ENCODE measurements around the gene MAP1B. TPM values are rescaled to one million over a fixed set of nuclear protein-coding genes. Genes with fewer than 3 reads are reported as not detected.
A peak's percentile ranks its signal among the peaks of the same experiment; 100 is the strongest.
"Not testable (repeated sequence)": the region's sequence is repeated elsewhere in the genome, so short reads cannot be mapped to it uniquely, and the experiment has no call there.

The MAP1B gene
- 63.7 and 69.9 TPM in 2 replicates for total RNA-seq (2014; rRNA removed; shearing (Covaris generic))
- 16.9 and 20.5 TPM in 2 replicates for polyA plus RNA-seq (2014; cell fraction: nucleus; rRNA removed)

DNA sequence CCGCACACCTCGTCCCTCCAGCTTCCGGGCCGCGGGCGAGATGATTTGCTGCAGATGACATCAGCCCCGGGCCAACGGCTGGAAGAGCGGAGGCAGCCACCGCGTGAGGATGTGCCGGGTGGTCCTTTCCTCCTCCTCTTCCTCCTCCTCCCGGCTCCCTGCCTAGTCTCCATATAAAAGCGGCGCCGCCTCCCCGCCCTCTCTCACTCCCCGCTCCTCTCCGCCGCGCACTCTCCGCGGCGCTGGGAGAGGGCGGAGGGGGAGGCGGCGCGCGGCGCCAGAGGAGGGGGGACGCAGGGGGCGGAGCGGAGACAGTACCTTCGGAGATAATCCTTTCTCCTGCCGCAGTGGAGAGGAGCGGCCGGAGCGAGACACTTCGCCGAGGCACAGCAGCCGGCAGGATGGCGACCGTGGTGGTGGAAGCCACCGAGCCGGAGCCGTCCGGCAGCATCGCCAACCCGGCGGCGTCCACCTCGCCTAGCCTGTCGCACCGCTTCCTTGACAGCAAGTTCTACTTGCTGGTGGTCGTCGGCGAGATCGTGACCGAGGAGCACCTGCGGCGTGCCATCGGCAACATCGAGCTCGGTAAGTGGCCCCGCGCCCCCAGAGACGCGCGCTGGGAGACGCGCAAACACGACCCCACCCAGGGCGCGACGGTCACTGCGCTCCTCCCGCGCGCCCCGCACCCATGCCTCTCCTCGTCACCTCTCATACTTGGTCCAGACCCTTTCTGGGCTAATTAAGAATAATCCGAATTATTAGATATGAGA, at the start of gene MAP1B:
MAP1B (plus strand) TSS at position 345 of the 770 bp plus-strand sequence; CDS start at position 402, 57 bp downstream.
- peak; percentile 51 for DNase-seq (ENCODE audit: extremely low read depth, low read depth)

DNA sequence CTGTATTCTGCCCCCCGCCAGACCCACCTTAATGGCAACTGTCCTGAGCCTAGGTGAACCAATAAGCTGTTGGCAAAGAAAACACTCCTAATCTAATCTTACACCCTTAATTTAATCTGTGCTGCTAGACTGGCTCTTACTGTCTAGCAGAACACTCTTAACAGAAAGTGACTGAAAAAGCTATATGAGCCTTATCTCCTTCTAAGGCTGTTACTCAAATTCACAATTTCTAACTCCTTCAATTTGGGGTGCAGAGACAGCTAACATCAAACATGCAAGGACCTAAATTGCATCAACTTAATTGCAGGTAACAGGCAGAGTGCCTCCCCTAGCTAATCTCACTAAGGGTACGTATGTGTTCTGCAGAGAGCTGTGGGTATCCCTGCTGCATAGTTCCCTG, 49.5 kb upstream of the MAP1B start:
- no peak for DNase-seq (ENCODE audit: extremely low read depth, low read depth)

DNA sequence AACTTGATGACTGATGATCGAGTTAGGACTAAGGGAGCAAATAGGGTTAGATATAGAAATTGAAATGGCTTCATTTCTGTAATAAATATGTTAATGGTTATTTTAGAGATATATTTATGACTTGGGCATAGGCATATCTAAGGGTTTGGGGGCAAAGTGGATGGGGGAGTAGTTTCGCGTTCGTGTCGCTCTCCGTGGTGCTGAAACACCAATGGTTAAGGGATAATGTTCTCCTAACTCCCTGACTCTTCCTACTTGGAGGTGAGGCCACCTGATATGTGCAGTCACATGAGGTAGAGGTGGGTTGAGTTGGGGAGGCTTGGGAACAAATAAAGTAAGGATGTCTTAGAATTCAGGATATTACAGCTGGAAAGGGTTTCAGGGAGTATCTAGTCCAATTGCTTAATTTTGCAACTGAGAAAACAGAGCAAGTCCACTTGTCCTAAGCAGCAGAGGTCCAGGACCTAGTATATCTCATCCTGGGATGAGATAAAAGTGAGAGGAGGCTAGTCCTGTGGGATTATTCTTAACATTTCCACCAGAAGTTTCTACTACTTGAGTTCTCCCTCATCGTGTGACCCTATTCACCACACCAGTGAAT, 44.0 kb upstream of the MAP1B start:
- peak; percentile 36 for DNase-seq (ENCODE audit: extremely low read depth, low read depth)

DNA sequence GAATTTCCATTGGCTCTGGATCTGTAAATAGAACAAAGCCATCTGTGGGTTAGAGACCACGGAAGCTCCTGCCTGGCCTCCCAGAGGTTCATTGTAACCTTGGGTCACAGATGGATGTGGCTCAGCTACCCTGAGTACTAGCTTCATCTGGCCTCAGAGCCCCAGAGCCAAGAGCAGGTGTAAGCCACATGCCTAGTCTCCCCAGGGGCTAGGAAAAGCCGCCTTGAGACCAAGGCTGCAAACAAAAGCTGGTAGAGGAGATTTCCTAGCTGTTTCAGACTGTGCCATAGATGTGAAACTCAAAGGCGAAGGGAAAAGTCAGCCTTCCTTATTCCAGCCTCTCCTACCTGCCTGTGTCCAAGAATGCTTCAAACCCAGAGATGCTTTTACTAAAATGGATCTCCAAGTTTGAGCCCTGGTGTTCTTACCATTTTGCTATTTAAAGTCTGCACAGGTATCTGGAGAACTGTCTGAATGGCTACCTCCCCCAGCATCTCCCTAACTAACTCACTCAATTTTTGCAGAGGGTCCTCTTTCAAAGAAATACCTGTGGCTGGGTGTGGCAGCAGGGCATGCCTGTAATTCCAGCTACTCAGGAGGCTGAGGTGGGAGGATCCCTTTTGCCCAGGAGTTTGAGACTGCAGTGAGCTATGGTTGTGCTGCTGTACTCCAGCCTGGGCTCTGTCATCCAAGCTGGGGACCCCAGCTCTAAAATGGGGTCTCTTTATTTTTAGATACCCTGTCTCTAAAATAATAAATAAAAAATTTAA, 42.3 kb upstream of the MAP1B start:
- no peak for DNase-seq (ENCODE audit: extremely low read depth, low read depth)

DNA sequence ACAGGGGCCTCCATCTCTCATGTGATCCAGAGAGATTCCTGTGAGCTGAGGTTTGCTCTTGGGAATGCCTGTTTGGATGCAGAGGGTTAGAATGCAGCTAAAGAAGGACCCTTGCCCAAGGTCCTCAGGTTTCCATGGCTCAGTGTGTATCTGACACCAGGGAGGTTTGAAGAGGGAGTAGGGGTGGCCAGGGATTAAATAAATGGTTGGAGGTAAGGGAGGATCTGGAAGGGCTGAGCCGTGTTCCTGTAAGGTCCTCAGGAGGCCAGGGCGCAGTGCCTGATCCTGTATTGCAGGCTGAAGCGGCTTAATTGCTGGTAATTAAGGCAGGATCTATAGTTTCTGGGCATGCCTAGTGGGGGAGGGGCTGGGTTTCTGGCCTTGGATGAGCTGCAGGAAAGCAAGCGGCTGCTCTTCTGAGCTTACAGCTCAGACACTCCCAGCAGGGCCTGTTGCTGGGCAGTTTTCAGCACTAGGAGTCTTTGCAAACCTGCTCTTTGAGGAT, 41.5 kb upstream of the MAP1B start:
- no peak for DNase-seq (ENCODE audit: extremely low read depth, low read depth)

DNA sequence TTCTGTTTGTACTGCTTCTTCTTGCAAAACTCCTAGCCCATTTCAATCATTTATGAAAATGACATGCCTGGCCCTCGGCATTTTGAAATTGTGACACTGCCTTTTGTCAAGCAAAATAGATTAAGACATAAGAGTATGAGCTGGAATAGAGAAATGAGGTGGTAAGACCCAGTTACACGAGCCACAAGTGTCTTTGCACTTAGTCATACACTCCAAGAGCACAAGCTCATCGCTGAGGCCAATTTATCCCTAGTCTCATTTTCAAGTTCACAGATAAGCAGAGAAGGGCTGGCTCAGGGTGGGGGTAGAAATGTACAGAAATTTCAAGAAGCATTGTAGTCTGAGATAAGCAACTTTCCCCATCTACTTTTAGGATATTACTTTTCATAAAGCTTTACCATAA, 40.6 kb upstream of the MAP1B start:
- no peak for DNase-seq (ENCODE audit: extremely low read depth, low read depth)

DNA sequence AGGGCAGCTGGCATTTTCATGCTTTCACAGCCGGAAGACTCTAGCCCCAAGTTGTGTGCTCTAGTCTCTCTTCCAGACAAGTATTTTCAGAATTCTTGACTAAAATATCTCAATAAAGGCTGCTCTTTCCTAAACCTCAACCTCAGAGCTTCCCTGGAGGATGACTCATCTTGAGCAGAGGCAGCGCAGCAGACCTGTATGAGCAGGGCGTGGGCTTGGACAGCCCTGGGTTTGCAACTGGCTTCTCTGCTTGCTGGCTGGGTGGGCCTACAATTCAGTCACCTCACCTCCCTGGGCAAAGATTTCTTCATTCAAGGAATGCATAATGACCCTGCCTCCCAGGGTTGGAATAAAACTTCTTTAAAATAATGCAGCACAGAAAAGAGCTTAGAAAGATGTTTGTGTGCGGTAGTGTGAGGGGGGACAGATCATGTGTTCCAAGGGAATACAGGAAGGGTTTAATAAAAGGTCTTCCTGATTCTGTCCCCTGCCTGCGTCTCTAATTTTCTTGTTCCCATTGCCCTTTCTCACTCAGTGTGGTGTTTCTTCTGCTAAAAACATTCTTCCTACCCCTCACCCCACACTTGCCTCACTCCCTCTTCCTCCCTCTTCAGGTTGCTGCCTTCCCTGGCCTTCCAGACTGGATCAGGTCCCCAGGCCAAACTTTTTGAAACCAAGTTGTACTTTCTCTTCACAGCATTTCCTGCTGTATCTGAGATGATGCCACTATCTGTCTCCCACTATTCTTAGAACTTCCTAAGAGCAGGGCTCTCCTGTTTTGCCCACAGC, 39.4 kb upstream of the MAP1B start:
- DNase-seq (ENCODE audit: extremely low read depth, low read depth), result no peak

DNA sequence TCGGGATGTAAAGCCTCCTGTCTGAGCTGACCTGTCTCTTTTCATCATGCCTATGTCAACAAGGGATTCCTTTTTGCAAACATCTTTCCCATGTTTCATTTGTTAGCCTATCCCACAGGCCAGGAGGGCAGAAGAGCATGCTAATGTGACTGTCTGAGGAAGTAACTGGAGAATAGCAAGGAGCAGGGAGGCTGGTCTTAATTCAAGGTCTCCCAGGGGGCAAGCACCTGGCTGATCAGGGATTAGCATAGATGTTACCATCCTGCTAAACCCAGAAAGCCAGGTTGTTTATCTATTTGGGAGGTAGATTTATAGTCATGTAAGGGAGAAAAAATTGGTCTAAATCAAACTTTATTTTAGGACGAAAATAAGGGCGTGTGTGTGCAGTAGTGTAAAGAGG, 36.7 kb upstream of the MAP1B start:
- DNase-seq (ENCODE audit: extremely low read depth, low read depth), result no peak

DNA sequence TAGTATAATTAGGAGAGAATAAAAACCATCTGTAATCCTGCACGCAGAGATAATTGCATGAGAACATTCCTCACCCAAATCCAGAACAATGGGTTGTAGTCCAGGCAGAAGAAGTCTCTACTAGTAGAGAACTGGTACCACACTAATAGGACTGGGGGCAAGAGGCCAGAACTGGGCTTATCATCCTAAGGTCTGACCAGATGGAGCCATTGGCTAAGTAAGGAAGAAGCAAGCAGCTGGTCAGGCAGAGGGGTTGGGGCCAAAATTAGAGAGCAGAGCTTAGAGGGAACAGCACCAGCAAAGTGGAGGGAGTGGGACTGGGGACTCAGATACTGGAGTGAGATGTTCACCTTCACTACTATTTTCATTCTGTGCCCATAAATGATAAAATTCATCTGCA, 35.4 kb upstream of the MAP1B start:
- DNase-seq (ENCODE audit: extremely low read depth, low read depth), result no peak

DNA sequence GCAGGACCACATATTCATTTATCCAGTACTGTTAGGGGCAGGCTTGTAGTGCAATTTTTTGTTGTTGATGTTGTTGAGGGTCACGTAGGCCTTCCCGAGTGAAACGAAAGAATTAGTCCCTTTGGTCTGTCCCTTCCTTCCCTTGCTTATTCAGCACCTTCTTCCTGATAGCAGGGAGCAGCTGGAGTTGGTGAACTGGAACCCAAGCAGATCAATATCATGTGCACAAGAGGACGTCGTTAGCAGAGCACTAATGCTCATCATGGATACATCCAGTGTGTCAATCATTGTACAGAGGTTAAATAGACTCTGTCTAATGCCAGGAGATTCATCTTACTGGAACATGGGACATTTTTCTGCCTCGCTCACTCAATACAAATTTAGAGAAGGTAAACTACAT, 33.0 kb upstream of the MAP1B start:
- no peak for DNase-seq (ENCODE audit: extremely low read depth, low read depth)

DNA sequence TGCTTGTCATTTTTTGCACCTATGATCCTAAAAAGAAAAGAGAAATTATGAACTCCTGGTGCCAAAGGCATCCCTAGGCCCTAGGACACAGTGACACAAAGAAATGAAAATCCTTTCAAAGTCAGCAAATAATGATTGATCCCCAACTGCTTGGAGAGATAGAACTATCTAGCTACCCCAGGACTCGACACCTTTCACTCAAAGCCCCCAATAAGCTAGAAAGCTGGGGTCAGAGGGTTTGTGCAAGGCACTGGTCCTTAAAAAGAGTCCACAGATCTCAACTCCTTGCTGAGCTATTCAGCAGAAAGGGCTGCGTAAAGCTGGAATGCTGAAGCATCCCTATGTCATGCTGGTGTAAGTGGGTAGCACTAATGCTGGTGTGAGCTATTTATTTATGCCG, 31.8 kb upstream of the MAP1B start:
- no peak for DNase-seq (ENCODE audit: extremely low read depth, low read depth)

DNA sequence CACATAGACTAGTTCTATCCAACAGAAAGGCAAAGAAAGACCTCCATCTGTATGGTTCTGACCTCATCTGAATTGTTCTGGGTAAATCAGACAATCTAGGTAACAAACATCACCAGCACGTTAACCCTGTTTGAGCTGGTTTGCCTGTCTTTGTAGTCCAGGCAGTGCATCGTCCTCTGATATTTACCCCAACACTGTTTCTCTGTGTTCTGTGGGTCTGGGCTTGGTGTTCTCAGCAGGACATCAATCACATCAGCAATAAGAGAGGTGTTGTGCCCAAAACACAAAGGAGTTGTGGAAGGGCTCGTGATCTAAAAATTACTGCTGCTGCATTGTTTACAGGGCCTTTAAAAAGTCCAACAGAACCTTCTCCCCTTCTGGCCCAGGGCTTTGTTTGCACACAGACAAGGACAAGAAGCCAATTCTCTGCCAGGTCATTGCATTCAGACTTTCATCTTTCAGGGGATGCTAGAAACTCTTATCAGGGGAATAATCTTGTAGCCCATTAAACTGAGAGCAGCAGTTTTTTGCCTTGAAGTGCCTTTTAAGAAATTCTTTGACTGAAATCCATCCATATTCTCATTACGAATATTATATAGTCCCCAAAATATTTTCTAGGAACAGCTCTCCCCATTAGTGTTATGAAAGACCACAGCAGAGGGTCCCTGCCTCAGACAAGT, 30.5 kb upstream of the MAP1B start:
- DNase-seq (ENCODE audit: extremely low read depth, low read depth), result no peak

DNA sequence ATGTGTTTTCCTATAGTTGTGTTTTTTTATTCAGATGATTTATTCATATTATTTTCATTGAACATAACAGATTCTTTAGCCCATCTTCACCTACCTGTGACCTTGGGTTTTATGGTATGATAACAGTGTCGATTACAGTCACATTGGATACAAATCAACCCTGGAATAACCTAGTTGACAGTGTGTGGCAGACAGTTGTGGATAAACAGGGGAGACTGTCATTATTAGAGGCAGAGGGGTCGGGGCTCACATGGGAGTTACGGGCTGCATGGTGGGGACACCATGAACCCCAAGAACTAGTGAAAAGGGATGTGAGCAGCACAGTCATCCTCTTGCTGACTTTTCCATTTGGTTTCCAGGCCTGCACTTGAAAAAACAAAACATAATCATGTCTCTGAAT, 29.9 kb upstream of the MAP1B start:
- no peak for DNase-seq (ENCODE audit: extremely low read depth, low read depth)

DNA sequence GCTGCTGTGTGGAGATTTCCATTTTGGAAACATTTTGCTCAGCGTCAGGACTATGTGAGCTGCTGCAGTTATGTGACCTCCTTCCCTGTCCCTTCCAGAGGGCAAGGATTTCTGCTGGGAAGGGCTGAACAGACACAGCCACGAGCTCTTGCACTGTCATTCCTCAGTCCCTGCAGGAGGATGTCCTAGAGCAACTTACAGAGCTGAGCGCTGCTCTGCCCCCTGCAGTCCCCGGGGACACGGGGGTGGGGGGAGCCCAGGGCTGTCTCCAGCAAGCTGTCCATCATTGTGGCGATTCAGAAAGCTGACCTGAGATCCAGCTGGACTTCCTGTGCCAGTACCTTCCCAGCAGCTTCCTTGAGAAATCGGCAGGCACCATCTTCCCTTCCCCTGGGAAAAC, 28.0 kb upstream of the MAP1B start:
- DNase-seq (ENCODE audit: extremely low read depth, low read depth), result no peak

DNA sequence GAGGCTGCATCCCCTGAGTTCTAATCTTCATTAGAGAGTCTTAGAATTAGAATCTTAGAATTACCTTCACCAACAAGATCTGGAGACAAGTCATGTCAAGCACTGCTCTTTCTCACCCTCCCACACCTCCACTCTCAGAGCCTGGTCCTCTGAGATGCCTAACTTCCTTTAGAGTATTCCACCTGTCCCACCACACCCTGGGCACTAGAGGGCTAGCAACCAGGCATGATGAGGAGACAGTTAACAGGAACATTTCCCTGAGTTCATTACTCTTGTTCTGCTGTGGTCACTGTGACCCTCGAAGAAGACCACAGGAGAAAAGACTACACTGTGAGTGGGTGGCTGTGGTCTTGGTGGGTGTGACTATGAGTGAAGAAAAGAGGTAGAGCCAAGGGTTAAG, 25.2 kb upstream of the MAP1B start:
- DNase-seq (ENCODE audit: extremely low read depth, low read depth), result no peak

DNA sequence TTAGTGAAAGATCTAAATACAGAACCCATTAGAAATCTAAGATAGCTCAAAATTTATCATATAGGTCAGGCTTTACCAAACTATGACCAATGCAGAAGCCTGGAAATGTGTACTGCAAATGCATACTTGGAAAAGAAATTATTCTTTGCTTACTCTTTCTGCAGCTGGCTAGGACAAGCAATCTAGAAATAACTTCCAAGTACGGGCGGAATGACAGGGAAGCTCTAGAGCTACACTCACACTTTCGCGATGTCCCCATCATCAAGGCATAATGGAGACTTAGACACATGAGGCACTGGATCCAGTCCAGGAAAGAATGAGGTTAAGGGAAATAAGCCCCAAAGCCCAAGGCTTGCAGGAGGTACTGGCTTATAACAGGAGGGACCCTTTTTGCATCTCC, 22.4 kb upstream of the MAP1B start:
- no peak for DNase-seq (ENCODE audit: extremely low read depth, low read depth)

DNA sequence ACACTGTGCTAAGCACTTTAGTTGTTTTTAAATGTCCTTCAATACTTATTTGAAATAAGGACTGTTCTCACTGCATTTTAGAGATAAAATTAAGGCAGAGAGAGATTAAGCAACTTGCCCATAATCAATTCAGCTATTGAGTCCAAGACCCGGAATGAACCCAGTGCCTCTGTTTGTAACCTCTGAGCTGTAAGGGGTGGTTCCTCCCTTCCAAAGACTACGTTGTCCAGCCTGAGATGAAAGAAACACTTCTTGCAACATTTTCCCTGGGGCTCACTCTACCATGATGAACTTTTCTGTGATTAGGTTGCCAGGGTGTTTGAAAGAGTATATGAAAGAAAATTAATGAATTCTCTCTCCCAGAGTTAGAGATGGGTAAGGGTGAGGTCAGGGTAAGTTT, 22.0 kb upstream of the MAP1B start:
- no peak for DNase-seq (ENCODE audit: extremely low read depth, low read depth)

DNA sequence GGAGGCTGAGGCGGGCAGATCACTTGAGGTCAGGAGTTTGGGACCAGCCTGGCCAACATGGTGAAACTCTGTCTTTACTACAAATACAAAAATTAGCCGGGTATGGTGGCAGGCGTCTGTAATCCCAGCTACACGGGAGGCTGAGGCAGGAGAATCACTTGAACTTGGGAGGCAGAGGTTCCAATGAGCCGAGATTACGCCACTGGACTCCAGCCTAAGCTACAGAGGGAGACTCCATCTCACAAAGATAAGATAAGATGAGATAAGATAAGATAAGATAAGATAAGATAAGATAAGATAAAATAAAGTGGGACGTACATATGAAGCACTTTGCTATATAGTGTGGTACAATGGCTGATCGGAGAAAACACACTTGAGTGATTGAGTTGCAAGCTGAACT, 17.6 kb upstream of the MAP1B start:
- DNase-seq (ENCODE audit: extremely low read depth, low read depth), result not testable (repeated sequence)

DNA sequence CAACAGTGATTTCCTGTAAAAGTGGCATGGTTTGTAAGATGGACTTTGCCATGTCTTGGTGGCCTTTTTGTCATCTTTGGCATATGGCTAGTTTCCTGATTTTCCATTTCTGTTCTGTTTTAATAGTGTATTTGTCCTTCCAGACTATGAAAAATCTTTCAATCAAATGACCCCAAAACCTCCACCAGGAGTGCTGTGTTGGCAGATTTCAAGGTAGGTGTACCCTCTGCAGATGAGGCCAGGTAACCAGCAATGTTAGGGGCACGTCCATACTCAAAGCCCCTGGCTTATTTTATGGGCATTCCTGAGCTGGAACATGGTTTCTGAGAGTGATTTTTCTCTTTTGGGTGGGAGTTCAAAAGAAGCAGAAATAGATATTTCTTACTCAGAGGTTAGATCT, 15.2 kb upstream of the MAP1B start:
- no peak for DNase-seq (ENCODE audit: extremely low read depth, low read depth)

DNA sequence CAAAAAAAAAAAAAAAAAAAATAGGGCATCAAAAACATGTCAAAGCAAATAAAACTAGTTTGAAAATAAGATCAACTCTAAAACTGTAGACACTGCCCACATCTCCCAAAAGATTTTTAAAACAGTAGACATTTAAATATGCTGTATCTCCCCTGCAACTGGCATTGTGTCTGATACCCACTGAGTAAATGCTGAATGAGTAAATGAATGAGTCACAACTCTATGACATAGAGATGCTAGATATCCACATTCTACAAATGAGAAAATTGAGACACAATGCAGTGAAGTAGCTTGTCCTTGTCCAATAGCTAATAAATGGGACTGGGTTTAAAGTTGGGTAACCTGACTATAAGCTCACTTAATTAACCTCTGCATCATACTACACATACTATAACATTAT, 14.1 kb upstream of the MAP1B start:
- peak; percentile 13 for DNase-seq (ENCODE audit: extremely low read depth, low read depth)

Measured in NCI-H460 (cell line).